ENCODE measurements around the gene C1R.
A peak's percentile ranks its signal among the peaks of the same experiment; 100 is the strongest.
"Not testable (repeated sequence)": the region's sequence is repeated elsewhere in the genome, so short reads cannot be mapped to it uniquely, and the experiment has no call there.

The C1R gene

DNA sequence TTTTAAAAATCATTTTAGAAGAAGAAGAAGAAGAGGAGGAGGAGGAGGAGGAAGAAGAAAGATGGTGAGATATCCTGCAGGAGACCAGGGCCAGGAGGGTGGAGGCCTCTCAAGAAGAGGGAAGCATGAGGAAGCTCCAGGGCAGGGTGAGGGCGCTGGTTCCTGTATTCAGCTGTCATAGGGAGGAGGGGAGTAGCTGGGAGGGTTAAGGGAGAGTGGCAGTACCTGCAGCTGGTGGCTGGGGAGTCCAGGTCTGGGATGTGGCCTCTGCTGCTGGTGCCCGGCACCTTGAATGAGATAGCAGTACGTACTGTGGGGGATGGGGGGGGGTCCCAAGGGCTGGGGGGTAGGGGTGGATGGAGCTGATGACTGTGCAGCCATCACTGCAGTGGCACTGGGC lies 26.6 kb upstream of the C1R start:
- no peak for DNase-seq

DNA sequence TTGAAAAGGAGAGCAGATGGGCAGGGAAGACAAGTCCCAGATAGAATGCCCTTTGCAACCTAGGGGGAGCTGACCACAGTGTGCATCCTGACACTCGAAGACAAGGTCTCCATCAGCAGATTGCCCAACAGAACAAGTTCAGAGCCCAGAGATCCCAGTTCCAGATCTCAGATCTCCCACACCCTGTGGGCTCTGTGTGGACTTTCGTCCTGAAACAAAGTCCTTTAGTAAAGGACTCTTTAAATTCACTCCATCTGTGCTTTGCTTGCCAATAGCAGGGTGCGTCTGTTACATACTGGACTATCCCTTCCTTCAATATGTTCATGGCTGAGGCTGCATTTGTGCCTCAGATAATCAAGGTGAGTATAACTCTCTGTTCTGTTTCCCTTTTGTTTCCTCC lies 25.4 kb upstream of the C1R start:
- DNase-seq: no peak

DNA sequence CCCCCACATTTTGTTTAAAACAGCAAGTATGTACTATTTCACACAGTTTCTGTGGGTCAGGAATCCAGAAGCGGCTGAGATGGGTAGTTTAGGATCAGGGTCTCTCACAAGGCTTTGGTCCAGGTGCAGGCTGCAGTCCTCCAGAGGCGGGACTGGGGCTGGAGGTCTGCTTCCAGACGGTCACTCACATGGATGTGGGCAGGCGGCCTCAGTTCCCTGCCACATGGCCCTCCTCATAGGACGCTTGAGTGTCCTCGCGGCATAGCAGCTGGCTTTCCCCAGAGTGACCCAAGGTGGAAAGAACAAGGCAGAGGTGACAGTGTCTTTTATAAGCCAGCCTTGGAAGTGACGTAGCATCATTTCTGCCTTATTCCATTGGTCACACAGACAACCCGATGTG lies 24.7 kb upstream of the C1R start:
- no peak for DNase-seq

DNA sequence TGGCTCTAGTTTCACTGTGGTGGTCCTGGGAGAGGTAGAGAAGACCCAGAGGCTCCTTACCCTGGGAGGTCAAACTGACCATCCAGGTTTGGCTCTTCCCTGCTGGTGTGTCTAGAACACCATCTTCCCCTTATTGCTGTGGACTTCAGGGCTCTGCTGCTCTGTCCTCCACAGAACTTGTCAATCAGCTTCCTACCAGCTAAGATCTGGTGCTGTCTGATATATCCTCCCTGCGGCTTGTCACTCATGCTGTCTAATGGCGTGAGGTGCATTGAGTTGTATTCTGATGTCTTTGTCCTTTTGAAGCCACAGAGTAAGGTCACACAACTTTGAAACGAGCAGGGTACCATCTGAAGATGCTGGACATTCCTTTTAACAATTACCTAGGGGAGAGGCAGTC lies 24.0 kb upstream of the C1R start:
- DNase-seq: no peak

DNA sequence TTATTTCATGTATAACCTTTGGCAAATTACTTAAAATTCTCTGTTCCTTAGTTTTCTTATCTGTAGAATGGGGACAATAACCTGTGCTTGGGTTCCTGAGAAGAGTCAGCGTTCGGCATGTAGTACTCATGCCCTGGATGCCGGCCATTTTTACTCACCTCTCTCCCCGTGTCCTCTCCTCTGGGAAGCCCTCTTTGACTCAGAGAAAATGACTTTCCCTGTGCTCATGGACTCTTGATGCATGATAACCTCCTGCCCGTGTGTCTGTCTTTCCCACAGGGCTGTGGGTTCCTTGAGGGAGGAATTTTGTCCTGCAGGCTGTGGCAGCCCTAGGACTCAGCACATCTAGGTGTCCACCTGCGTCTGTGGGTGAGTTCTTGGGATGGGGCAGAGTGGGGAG lies 22.6 kb upstream of the C1R start:
- DNase-seq: no peak

DNA sequence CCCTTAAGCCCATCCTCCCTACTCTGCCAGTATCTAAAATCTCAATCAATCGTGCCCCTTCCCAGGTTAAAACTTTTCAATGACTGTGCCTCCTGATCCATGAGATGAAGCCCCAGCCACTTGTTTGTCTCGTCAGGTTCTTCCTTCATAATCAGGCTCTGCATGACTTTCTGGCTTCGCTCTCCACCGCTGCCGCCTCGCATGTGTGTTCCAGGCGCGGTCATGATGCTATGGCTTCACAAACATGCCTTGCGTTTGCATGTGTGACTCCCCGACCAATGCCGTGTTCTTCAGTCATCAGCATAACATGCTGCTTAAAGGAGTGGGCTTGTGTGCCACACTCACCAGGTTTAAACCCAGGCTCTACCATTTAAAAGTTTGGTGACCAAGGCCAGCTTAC lies 21.8 kb upstream of the C1R start:
- no peak for DNase-seq

DNA sequence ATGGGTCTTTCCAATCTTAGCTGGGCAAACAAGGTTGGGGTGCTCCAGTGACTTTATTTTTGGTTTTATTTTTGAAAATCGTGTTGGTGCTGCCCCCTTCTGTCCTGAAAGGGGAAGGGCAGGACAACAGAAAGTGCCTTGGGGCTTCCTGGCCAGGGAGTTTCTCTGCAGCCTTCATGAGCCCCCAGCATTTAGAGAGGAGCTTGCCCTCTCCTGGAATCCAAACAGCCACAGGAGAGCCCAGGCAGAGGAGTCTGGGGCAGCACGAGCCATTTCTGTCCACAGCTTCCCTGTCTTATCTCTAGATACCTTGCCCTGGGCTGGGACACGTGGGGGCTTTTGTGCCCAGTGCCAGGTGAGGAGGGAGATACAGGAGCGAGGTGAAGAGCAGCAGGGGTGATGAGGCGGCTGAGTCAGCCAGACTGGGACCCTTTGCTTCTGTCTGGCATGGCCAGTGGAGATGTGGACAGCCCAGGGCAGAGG lies 21.2 kb upstream of the C1R start:
- DNase-seq: no peak

DNA sequence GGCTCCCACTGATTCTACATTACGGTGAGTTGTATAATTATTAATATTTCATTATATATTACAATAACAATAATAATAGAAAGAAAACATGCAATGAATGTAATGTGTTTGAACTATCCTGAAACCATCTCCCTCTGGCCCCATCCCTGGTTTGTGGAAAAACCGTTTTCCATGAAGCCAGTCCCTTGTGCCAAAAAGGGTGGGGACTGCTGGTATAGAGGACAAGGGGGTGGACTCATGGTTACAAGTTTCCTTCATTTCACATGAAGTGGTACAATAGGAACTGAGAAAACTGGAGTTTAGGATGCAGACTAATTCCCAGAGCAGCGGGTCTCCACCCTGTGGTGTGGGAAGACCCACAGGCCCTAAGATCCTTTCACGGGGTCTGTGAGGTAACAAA lies 19.8 kb upstream of the C1R start:
- DNase-seq: no peak

DNA sequence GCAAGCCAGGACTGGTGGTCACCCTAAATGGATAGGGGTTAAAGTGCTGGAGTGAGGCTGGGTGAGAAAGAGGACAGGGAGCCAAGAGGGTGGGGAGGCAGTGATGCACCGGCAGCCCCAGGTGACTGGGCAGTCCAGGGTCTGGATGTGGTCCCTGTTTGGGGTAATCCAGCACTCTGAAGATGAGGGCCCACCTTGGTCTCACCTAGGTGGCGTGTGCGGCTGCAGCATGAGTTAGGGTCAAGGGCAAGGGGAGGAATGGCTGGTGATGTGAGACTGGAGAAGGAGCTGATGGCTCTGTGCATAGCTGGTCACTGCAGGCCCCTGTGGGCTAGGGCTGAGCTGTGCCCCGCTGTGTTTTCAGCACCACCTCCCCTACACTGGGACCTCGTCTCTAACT lies 18.4 kb upstream of the C1R start:
- DNase-seq: no peak

DNA sequence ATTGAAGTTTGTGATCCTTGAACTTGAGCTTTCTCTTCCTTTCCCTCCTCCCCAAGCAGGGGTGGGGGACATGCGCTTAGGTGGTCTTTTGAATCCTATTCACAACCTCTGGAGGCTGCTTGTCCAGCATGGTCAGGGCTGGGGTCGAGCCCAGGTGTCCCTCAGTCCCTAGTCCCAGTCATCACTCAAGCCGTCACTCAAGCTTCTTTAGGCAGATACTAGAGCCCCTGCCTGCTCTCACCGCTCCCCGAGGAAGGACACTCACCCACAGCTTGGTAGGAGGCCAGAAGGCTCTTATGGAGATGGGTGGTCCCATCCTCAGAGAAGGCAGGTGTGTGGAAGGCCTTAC lies 17.3 kb upstream of the C1R start:
- no peak for DNase-seq

DNA sequence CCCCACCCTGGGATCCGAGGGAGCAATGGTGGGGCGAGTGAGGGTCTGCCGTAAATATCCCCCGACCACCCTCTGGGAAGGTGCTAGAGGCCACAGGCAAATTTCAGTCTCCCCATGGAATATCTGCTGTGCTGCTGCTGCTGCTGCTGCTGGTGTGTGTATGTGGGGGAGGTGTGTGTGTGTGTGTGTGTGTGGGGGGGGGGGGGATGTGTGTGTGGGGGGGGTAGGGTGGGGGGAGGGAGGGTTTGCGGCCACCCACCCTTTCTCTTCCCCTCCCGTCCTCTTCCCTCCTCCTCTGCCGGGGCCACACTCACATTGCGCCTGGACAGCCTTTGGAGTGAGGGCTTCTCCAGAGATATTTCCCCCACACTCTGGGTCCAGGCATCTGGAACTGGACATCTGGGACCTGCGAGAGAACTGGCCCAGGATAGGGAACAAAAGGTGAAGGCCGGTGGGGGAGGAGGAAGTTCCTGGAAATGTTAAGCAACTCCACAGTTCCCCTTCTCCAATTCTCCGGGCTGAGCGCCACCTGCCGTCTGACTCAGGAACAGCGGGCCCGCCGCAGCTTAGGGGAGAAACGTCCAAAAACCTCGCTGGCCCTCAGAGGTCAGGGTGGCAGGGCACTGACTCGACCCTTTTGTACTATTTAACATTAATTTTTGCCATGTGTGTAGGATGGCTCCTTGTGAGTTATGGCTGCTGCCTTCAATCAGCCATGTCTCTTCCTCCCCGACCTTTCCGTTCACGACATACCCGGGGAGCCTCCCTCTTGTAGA lies 16.7 kb upstream of the C1R start, which contains the start of gene C1RL:
Gene C1RL (minus strand): TSS at position 419 of the 776 bp plus-strand sequence. CDS start 34 bp downstream, at position 385.
- DNase-seq: peak; percentile 73

DNA sequence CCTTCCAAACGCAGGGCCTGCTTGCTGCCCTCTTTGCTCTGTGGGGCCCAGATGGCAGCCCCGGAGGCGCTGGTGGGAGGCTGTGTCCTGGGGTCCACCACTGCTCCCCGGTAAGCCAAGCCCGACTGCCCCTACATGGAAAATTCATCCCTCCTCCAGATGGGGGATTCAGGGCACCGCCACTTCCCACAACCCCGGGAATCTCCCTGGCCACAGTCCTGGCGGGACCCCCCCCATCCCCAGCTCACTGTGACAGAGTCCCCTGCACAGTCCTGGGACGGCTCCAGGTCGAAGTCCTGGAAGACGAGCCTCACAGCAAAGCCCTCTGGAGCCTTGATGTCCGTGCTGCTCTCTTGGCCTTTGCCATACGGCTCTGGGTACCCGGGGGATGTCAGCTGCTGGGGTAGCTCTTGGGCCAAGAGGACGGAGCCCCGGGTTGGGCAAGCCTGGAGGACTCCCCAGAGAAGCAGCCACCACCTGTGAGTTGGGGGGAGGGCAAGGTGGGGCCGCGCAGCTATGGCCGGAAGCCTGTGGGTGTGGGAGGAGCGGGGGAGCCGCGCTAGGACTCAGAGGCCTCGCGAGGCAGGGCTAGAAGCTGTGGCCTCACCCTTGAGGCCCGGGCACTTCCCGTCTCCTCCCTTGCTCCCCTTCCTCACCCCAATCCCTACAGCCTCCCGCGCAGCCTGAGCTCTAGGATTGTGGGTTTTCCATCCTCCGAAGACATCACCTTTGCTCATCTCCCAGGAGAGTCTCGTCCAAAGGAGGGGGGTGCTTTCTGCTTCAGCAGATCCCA lies 16.0 kb upstream of the C1R start:
- DNase-seq: peak; percentile 70

DNA sequence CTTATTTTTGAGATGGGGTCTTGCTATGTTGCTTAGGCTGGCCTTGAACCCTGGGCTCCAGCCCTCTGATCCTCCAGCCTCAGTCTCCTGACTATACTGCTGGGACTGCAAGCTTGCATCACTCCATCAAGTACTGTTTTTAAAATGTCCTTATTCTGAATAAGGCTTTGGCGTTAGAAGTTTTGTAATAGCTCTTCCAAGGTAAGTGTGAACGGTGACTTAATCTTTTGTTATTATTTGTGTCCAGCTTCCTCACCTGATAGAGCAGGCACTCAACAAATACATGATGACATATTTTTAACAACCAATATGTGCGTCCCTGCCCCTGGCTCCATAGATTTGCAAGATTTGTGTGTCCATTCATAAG lies 15.4 kb upstream of the C1R start:
- DNase-seq: no peak

DNA sequence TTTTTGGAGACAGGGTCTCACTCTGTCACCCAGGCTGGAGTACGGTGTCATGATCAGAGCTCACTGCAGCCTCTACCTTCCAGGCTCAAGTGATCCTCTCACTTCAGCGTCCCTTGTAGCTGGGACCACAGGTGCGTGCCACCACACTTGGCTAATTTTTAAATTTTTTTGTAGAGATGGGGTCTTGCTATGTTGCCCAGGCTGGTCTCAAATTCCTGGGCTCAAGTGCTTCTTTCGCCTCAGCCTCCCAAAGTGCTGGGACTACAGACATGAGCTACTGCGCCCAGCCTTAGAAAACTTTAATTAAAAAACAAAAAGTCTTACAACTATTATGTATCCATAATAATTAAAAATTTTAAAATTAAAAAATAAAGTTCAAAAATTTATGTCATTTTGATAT lies 14.9 kb upstream of the C1R start:
- DNase-seq: not testable (repeated sequence)

DNA sequence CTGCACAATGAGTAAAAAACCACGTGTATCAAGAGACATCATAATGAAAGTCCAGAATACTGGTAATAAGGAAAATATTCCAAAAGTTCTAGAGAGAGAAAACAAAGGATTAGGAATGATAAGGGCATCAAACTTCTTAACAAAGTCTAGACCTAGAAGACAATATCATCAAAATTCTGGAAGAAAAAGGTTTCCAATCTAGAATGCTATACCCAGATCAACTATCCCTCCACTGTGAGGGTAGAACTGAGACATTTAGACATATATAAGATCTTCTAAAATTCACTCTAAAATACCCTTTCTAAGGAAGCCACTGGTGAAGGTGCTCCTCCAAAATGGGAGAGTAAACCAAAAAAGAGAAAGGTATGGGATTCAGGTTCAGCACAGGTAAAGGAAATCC lies 13.8 kb upstream of the C1R start:
- DNase-seq: no peak

DNA sequence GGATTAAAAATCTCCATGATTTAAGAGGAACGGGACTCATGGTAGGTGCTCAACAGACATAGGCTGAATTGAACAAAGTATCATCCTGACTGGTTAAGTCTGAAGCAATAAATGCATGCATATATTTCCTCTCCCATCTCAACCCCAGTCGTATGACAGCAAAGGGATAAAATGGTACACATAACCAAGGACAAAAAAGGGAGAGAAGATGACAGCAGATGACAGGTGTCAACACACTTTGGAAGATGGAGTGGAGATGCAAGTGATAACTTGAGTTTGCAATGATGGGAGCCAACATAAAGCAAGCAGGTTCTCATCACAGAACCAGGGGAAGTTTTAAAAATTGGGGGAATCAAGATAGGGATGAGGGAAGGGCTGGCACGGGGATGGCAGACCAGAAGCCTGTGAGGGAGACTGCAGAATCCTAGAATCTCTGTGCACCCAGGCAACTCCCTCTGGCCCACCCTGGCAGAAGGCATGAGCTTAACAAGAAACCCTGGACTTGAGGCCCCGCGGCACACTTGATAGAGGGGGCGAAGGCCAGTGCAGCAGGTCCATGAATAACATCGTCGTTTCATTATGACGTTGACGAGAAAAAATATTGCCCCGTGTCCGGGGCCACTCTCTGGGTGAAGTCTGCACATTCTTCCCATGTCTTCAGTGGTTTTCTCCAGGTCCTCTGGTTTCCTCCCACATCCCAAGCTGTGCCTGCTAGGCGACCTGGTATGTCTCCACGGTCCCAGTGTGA lies 11.8 kb upstream of the C1R start:
- DNase-seq: no peak

DNA sequence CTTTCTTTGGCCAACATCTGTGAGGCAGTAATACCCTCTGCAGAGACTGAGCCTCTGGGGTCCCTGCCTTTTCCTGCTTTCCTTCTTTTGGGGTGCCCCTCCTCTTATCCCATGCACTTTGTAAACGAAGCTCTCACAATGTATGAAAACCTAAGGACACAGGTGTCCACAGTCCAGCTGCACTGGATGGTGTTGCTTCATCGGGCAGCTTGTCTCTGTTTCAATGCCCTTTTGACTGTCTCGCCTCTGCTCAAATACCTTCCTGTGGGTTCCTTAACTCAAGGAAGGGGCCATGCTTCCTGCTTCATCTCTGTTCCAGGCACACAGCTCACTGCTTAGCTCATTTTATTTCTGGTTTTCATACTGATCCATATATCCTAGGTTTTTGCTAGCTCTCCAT lies 10.3 kb upstream of the C1R start:
- no peak for DNase-seq

DNA sequence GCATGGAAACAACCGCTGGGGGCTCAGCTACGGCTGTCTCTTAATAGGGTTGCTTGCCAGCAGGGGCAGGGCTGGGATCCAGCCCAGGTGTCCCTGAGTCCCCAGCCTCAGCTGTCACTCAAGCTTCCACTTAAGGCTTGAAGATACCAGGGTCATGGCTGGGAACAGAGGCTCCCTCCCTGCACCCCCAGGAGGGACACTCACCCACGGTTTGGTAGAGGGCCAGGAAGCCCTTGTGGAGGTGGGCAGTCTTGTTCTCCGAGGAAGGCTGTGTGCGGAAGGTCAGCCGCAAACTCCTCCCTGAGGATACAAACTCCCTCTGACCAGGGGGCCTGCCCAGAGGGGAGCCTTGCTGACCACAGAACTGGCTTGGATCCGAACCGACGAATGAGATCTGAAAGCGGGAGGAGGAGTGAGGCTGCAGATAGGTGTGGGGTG lies 9.5 kb upstream of the C1R start:
- DNase-seq: no peak

DNA sequence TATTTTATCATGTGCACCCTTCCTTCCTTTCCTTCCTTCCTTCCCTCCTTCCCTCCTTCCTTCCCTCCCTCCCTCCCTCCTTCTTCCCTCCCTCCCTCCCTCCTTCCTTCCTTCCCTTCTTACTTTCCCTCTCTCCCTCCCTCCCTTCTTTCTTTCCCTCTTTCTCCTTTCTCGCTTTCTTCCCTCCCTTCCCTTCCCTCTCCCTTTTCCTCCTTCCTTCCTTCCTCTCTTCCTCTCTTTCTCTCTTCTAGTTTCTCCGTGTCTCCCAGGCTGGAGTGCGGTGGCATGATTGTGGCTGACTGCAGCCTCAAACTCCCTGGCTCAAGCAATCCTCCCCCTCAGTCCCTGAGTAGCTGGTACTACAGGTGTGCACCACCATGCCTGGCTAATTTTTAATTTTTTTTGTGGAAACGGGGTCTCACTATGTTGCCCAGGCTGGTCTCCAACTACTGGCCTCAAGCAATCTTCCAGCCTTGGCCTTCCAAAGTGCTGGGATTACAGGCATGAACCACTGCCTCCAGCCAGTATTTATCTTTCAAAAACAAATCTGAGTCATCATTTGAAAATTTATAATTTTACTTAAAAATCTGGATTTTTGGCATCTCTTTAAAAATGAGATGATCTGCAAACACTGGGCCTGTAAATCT lies 8.9 kb upstream of the C1R start:
- DNase-seq: no peak

DNA sequence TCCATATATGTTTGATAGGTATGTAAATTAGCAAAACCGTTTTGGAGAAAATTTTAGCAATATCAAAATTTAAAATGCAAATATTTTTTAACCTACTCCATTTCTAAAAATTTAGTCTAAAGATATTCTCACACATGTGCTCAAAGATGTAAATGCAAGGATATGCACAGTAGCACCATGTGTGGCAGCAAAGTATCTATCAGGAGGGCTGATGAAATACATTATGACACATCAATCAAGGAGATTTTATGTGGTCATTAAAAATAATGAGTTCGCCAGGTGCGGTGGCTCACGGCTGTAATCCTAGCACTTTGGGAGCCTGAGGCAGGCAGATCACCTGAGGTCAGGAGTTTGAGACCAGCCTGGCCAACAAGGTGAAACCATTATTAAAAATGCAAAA lies 8.0 kb upstream of the C1R start:
- DNase-seq: no peak

DNA sequence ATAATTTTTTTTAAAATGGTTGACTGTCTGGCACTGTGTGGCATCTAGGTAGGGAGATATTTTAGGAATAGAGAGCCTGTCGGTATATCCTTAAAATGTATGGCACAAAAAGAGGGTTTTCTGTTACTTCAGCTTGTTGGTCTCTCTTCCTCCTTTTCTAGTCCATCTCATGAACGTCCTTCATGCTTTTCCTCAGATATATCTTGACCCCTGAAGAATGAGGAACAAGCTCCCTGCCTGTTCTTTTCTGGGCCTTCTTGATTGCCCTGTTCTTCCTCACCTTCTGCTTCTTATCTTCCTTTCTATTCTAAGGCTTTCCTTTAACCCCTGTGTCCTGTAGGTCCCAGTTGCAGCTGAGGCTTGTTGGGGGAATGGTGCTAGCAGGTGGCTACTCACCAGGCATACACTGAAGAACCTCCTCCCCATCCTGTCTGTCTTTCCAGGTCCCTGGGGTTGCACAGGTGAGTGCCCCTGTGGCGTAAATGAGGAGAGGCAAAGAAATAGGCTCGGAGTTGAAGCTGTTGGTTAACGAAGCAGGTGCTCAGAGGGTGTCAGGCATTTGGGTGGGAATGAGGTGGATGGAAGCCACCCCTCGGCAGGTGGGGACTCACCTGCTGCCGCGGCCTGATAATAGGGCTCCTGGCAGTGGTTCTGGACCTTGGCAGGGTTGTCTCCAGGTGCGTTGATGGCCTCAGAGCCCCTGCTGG lies 7.2 kb upstream of the C1R start:
- no peak for DNase-seq

DNA sequence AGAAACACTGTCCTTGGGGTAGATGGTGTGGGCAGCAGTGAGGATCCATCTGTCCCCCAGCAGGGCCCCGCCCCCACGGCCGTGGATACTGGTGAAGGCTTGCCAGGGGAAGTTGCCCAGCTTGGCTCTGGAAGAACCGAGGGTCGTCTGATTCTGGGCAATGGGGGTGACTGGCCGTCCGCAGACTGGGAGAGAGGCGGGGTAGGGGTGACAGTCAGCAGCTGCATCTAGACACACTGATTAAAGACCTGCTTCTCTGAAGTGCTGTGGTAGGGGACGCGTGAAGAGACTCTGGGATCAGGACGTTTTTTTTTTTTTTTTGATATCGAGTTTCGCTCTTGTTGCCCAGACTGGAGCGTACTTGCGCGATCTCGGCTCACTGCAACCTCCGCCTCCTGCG lies 4.7 kb upstream of the C1R start:
- DNase-seq: no peak

All from NCI-H774 (cell line).